Activated CD4-positive, alpha-beta T cell treated with anti-CD3 and anti-CD28 coated beads, Interleukin-2, amount 10 ng/mL, durations not matched to agents 7 days and 5 days (primary cell): ENCODE results near the gene OLFM1. TPM values are rescaled to one million over a fixed set of nuclear protein-coding genes. Genes with fewer than 3 reads are reported as not detected.

ENCODE experiments used
- CTCF ChIA-PET: fragments of 350-600 bp; sonication (Branson Sonifier 250); formaldehyde crosslinking; loops from one replicate; lab custom pipeline; 2021; ENCODE audit warnings: antibody characterized with exemption; lab: Charles Lee
- POLR2A ChIA-PET: fragments of 350-600 bp; sonication (Branson Sonifier 250); formaldehyde crosslinking; loops from one replicate; lab custom pipeline; 2021; ENCODE audit warnings: antibody characterized with exemption; lab: Charles Lee
- DNase-seq: peaks from one replicate; pipeline ENCODE4 v3.0.0-alpha.2; 2020
- H3K27ac Mint-ChIP-seq: one replicate; pipeline ENCODE4 v1.8.0; 2021; ENCODE audit warnings: mild to moderate bottlenecking, moderate library complexity, mixed read lengths
- H3K27me3 Mint-ChIP-seq: one replicate; pipeline ENCODE4 v1.8.0; 2021; ENCODE audit warnings: mixed read lengths
- H3K36me3 Mint-ChIP-seq: one replicate; pipeline ENCODE4 v1.8.0; 2021; ENCODE audit warnings: low read depth, mixed read lengths
- H3K4me1 Mint-ChIP-seq: one replicate; pipeline ENCODE4 v1.8.0; 2021; ENCODE audit warnings: mixed read lengths
- H3K4me3 Mint-ChIP-seq: one replicate; pipeline ENCODE4 v1.8.0; 2021; ENCODE audit warnings: mild to moderate bottlenecking, moderate library complexity, mixed read lengths
- H3K9me3 Mint-ChIP-seq: one replicate; pipeline ENCODE4 v1.8.0; 2021; ENCODE audit warnings: mixed read lengths
- total RNA-seq, 2 experiments: library from RNA; stranded (reverse); gene quantifications; one replicate each; pipeline ENCODE4 v1.2.3, GENCODE V29; 2021

OLFM1 gene
- total RNA-seq, 2 experiments from 2014 or later = not detected

DNA sequence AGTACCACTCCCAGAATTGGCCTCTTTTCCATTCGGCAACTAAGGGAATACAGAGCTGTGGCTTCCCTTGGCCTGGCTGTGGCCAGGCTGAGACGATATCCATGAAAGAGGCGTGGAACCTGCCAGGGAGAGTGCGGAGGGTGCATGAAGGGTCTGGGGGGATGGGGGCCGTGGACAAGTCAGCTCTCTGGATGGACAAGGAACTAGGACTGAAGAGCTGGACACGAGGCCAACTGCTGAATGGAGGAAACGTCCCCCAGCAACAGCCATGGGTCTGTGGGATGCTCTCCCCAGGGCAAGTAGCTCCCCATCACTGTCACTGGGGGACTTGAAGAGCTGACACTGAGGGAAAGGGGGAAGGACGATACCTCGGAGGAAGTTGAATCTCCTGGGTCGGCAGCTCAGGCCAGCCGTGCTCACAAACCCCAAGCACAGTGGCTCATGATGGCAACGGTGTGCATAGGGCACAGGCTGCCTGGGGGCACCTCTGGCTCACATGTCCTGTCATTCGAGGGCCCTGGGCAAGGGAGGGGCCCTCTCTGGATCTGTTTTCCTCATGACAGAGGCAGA is 4.1 kb upstream of the OLFM1 start:
- H3K4me3 Mint-ChIP-seq = no peak overlapping the region
- no peaks in the 10 kb centered on the region for H3K36me3 Mint-ChIP-seq
- no peak for DNase-seq
- H3K27ac Mint-ChIP-seq = no peak overlapping the region
- peaks cover 3% of the 10 kb centered on the region for H3K4me1 Mint-ChIP-seq
- ChIA-PET CTCF (interaction anchor here (0.5 kb wide), 1 partner anchor 351 kb away, joined by 3 read pairs; no protein-coding TSS in a partner anchor), POLR2A (no interaction called here)
- peaks cover 22% of the 10 kb centered on the region for H3K27me3 Mint-ChIP-seq
- no peaks in the 10 kb centered on the region for H3K9me3 Mint-ChIP-seq

DNA sequence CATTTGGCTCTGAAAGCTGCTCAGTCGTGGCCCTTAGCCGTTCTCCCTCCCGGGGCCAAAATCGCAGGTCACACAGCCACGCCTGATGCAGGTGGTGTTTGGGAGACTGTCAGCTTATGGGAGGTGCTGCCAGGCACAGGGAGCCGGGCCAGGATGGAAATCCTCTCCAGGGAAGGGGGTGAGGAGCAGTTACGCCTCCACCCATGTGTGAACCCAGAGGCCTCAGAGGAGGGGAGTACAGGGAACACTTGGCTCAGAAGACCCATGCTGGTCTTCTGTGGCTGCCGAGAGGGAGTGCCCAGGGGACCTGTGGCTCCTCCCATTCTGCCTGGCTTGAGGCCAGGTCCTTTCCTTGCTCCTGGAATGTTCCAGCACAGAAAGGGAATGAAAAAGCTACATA is 3.6 kb upstream of the OLFM1 start:
- Mint-ChIP-seq H3K9me3 (no peaks in the 10 kb centered on the region), H3K4me3 (no peak overlapping the region), H3K36me3 (no peaks in the 10 kb centered on the region), H3K4me1 (peaks cover 3% of the 10 kb centered on the region), H3K27me3 (peaks cover 25% of the 10 kb centered on the region), H3K27ac (no peak overlapping the region)
- CTCF ChIA-PET = interaction anchor here (0.6 kb wide), 1 partner anchor 290 kb away, joined by 3 read pairs; no protein-coding TSS in a partner anchor
- POLR2A ChIA-PET = no interaction called here
- no peak for DNase-seq

DNA sequence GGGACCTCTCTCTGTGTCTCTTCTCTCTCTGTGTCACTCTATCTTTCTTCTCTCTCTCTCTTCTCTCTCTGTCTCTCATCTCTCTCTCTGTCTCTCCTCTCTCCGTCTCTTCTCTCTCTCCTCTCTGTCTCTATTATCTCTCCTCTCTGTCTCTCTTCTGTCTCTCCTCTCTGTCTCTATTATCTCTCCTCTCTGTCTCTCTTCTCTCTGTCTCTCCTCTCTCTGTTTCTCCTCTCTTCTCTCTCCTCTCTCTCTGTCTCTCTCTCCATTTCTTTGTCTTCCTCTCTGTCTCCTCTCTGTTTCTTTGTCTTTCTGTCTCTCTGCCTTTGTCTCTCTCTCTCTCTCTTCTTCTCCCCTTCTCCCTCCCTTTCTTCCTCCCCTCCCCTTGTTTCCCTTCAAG is 3.2 kb upstream of the OLFM1 start:
- no peak overlapping the region for H3K27ac Mint-ChIP-seq
- POLR2A ChIA-PET = no interaction called here

DNA sequence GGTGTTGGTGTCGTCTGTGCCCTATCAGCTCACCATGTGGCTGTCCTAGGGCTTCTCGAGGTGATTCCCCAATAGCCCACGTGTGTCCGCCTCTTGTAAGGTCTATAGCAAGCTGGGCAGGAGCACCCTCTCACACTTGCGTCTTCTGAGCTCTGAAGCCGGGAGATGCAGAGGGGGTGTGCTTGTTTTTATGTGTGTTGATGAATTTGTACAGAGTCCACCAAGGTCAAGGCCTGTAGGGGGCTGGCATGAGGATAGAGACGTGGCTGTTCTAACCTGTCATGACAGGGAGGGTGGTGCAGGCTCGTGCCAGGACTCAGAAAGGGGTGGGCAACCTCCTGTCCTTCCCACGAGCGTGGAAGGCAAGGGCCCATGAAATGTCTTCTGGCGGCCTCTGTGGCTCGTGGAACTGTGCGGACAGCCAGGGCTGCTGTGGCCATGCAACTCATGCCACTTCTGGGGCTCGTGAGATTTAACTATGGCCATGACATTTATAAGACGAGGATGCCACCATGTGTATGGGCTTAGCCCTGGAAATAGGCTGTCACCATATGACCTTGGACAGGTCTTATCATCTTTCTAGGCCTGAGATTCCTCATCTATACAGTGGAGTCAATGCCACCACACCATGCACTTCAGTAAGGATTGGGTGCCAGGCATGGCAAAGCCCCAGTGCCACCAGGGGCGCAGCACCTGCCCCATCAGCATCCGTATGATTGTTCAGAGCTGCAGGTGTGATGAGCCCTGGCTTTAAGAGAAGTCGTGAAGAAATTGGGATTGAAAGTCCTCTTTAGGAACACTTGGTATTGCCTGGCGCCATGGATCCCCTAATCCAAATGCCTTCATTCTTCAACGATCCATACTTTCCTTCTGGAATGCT is 2.3 kb upstream of the OLFM1 start:
- no peaks in the 10 kb centered on the region for H3K9me3 Mint-ChIP-seq
- no peak for DNase-seq

More for the DNA sequence above, 3.2 kb upstream of the OLFM1 start:
- Mint-ChIP-seq H3K4me3 (no peak overlapping the region), H3K9me3 (no peaks in the 10 kb centered on the region), H3K4me1 (peaks cover 3% of the 10 kb centered on the region), H3K36me3 (no peaks in the 10 kb centered on the region), H3K27me3 (peaks cover 30% of the 10 kb centered on the region)
- no peak for DNase-seq
- CTCF ChIA-PET = interaction anchor here (0.6 kb wide), 1 partner anchor 290 kb away, joined by 3 read pairs; no protein-coding TSS in a partner anchor

DNA sequence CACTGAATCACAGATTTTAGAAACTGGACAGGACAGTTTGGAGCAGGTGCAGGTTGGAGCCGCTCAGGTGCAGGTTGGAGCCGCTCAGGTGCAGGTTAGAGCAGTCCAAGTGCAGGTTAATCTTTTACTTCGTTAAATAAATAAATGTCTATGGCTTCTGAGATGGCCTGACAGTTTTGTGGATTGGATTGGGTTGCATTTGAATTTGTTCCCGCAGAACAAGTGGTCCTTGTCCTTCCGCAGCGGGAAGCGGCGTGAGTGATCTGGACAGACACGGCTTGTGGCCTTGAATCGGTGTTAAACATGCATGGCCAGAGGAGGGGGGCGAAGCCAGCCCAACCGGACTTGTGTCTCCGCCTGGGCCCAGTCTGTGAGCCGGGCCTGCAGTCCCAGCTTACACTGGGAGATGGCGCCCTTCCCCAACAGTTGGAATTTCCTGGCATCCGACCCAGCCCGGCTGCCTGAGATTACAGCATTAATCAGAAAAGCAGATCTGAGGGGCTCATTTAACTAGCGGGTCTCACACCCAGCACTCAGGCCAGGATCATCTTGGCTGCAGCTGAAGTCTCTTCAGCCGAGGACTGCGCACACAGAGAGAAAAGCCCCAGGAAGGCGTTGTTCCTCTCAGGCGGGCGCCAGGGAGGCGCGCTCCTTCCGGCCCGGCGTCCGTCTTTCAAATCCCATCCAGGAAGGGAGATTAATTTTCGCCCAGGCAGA is 1.5 kb upstream of the OLFM1 start:
- H3K4me3 Mint-ChIP-seq = peak overlapping the region; percentile 12

More for the DNA sequence above, 2.3 kb upstream of the OLFM1 start:
- ChIA-PET POLR2A (no interaction called here), CTCF (no interaction called here)
- Mint-ChIP-seq H3K4me3 (no peak overlapping the region), H3K36me3 (no peaks in the 10 kb centered on the region), H3K27me3 (peaks cover 36% of the 10 kb centered on the region), H3K27ac (no peak overlapping the region), H3K4me1 (peaks cover 3% of the 10 kb centered on the region)

DNA sequence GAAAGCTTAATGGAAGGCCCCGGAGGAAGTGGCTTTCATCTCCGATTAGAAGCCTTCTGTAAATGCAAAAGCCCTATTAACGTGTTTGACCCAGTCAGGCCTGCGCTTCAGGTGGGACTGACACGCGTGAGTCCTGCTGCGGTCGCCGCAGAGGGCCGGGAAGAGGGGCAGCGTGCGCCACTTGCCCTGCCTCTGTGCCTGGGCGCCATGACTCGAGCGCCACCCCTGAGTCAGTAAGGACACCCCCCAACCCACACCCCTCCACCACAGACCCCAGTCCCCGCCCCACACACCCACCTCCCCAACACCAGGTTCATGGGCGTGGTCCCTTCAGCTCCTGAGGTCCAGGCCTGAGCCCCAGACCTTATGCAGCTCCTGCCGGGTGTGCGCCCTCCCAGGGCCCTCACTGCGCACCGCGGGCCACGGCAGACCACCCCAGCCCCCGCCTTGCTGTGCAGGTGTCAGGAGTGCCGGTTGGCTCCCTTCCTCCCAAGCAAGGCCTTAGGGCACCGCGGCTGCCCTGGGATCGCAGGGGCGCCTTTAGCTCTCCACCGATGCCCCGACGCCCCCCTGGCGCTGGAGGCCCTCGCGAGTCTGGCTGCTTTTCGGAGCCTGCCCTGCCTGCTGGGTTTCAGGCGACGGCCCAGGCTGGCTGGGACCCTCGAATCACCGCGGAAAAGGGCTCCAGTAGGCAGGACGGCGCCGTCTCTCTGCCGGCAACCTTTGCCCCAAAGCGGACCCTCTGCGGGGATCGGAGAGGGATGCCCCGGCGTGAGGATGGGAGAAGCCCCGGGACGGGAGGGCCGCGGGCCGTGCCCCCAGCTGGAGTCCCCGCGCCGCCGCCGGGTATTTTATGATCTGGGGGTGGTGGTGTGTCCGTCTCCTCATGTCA is 625 bp upstream of the OLFM1 start:
- CTCF ChIA-PET = no interaction called here
- no peak overlapping the region for H3K4me3 Mint-ChIP-seq
- no peak overlapping the region for H3K27ac Mint-ChIP-seq
- H3K9me3 Mint-ChIP-seq = peaks cover 5% of the 10 kb centered on the region
- peaks cover 46% of the 10 kb centered on the region for H3K27me3 Mint-ChIP-seq
- peaks cover 3% of the 10 kb centered on the region for H3K4me1 Mint-ChIP-seq
- POLR2A ChIA-PET = no interaction called here
- H3K36me3 Mint-ChIP-seq = no peaks in the 10 kb centered on the region
- DNase-seq = no peak

More for the DNA sequence above, 1.5 kb upstream of the OLFM1 start:
- Mint-ChIP-seq H3K9me3 (no peaks in the 10 kb centered on the region), H3K4me1 (peaks cover 3% of the 10 kb centered on the region), H3K27ac (peak overlapping the region; percentile 31), H3K36me3 (no peaks in the 10 kb centered on the region), H3K27me3 (peaks cover 41% of the 10 kb centered on the region)
- ChIA-PET POLR2A (no interaction called here), CTCF (no interaction called here)
- peak; percentile 44 for DNase-seq

DNA sequence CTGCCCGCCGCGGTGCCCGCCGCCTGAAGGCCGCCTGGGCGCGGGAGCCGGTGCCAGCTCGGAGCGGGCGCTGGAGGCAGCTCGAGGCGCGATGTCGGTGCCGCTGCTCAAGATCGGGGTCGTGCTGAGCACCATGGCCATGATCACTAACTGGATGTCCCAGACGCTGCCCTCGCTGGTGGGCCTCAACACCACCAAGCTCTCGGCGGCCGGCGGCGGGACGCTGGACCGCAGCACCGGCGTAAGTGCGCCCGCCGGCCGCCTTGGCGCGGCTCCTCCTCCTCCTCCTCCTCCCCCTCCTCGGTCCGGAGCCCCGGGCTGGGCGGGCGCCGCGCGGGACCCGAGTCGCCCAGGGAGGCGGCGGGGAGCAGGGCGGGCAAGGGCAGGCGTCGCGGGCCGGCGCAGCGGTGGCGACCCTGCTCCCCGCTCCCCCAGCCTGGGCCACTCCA is 455 bp downstream of the OLFM1 start:
- CTCF ChIA-PET = no interaction called here
- no peak overlapping the region for H3K4me3 Mint-ChIP-seq
- peaks cover 46% of the 10 kb centered on the region for H3K27me3 Mint-ChIP-seq
- peaks cover 3% of the 10 kb centered on the region for H3K4me1 Mint-ChIP-seq
- peaks cover 5% of the 10 kb centered on the region for H3K9me3 Mint-ChIP-seq
- no peak overlapping the region for H3K27ac Mint-ChIP-seq
- DNase-seq = no peak
- POLR2A ChIA-PET = no interaction called here
- no peaks in the 10 kb centered on the region for H3K36me3 Mint-ChIP-seq

DNA sequence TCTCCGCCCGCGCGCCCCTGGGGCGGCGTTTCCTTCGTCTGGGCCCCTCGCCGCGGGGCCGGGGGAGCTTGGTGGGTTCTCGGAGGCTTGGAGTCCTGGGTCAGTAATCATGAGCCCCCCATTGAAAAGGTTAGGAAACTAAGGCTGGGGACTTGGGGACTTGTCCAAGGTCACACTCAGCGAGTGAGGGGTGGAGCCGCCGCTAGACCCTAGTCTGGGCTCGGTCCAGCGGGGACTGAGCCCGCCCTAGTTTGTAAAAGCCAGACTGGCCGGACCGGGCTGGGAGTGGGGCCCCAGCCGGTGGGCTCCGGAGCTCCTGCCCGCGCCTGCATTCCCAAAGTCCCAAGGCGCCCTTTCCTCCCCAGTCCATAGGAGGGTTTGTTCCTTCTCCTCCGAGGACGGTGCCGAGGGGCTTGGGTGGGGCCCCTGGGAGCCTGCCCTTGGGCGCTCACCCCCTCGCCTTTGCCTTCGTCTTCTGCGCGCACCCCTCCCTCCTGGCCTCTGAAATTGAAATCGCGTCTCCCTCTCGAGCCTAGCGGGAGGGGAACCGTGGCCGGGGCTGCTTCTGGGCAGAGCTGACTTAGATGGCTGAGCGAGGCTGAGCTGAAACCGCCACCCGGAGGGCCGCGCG is 995 bp downstream of the OLFM1 start:
- no peak for DNase-seq
- Mint-ChIP-seq H3K4me1 (peaks cover 3% of the 10 kb centered on the region), H3K9me3 (peaks cover 5% of the 10 kb centered on the region), H3K4me3 (no peak overlapping the region), H3K27me3 (peaks cover 46% of the 10 kb centered on the region), H3K27ac (no peak overlapping the region), H3K36me3 (no peaks in the 10 kb centered on the region)
- CTCF ChIA-PET = no interaction called here
- POLR2A ChIA-PET = no interaction called here

DNA sequence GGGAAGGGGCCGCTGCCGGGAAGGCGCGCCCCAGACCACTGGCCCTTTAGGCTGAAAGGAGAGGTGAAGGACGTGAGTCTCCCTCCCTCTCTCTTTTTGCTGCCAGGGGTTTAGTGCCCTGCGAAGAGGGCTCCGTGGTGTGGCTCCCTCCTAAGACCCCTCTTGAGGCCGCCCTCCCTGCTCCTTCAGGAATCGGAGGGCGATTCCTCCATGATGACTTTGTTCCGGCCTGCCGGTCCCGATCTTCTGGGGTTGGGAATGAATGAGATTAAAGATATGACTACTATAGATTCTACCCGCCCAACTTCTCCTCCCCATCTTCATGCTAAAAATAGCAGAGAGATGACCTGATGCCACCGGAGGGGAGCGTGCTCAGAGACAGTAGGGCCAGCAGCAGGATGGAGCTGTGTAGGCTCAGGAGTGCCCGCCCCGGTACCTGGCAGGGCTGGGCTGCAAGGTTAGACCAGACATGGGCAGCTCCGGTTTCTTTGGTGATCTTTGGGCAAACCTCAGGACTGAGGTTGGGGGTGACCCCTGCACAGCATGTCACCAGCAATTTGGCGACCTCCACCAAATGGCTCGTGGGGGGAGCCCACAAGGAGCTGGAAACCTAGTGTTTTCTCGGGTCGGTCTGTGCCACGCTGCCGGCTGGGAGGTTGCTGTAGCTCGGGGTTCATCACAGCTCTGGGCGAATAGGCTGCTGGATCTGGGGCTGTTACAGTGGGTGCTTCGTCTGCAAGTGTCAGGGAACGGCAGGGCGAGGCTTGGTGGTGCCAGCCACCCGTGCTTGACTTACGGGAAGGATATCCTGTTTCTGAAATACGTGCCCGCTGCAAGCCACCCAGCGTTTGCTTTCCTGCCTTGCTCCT is 1.7 kb downstream of the OLFM1 start:
- peaks cover 44% of the 10 kb centered on the region for H3K27me3 Mint-ChIP-seq
- ChIA-PET CTCF (no interaction called here), POLR2A (no interaction called here)
- no peak overlapping the region for H3K4me3 Mint-ChIP-seq
- DNase-seq = no peak
- no peaks in the 10 kb centered on the region for H3K36me3 Mint-ChIP-seq
- no peak overlapping the region for H3K27ac Mint-ChIP-seq
- peaks cover 3% of the 10 kb centered on the region for H3K4me1 Mint-ChIP-seq
- peaks cover 5% of the 10 kb centered on the region for H3K9me3 Mint-ChIP-seq

DNA sequence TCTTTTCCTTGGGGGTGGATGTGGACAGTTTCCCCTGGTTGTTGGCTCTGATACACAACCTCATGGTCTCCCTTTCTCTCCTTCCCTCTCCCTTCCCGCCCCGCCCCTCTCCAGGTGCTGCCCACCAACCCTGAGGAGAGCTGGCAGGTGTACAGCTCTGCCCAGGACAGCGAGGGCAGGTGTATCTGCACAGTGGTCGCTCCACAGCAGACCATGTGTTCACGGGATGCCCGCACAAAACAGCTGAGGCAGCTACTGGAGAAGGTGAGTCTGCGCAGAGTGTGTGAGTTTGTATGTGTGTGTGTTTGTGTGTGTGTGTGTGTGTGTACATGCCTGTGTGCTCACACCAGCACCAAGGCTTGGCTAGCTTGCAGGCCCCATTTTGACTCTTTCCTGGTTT is 2.6 kb downstream of the OLFM1 start:
- peaks cover 41% of the 10 kb centered on the region for H3K27me3 Mint-ChIP-seq
- no peak for DNase-seq
- peaks cover 3% of the 10 kb centered on the region for H3K4me1 Mint-ChIP-seq
- ChIA-PET CTCF (no interaction called here), POLR2A (no interaction called here)
- H3K4me3 Mint-ChIP-seq = no peak overlapping the region
- H3K27ac Mint-ChIP-seq = no peak overlapping the region
- no peaks in the 10 kb centered on the region for H3K36me3 Mint-ChIP-seq
- peaks cover 5% of the 10 kb centered on the region for H3K9me3 Mint-ChIP-seq

DNA sequence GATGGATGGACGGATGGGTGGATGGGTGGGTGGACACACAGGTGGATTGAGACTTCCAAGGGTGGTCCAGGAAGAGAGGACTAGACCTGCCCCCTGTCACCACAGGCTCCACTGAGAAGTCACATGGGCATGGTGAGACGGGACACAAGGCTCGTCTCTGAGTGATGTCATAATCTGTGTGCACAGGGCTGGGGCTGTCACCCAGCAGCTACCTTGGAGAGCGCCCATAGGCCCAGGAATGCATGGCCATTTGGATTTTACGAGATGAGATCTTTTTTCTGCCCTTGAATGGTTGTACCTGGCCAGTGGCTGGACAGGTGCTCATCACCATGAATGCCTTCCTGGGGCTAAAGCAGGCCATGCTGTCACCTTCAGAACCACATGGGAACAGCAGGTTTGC is 3.1 kb downstream of the OLFM1 start:
- Mint-ChIP-seq H3K27ac (no peak overlapping the region), H3K9me3 (peaks cover 5% of the 10 kb centered on the region), H3K4me1 (peaks cover 3% of the 10 kb centered on the region), H3K36me3 (no peaks in the 10 kb centered on the region), H3K4me3 (no peak overlapping the region), H3K27me3 (peaks cover 37% of the 10 kb centered on the region)
- ChIA-PET POLR2A (no interaction called here), CTCF (no interaction called here)
- DNase-seq = no peak
